ENCODE measurements around the gene ELF1.

GRCh38 chr13:40940841-40941240 is 78.3 kb downstream of the ELF1 start:
- no peak for TF ChIP-seq CTCF (IDR thresholded peaks at IDR 0.05)
- TF ChIP-seq POLR2A (IDR thresholded peaks at IDR 0.05) = no peak
